ENCODE measurements around the gene C14orf180.
A peak's percentile ranks its signal among the peaks of the same experiment; 100 is the strongest.

C14orf180 gene

DNA sequence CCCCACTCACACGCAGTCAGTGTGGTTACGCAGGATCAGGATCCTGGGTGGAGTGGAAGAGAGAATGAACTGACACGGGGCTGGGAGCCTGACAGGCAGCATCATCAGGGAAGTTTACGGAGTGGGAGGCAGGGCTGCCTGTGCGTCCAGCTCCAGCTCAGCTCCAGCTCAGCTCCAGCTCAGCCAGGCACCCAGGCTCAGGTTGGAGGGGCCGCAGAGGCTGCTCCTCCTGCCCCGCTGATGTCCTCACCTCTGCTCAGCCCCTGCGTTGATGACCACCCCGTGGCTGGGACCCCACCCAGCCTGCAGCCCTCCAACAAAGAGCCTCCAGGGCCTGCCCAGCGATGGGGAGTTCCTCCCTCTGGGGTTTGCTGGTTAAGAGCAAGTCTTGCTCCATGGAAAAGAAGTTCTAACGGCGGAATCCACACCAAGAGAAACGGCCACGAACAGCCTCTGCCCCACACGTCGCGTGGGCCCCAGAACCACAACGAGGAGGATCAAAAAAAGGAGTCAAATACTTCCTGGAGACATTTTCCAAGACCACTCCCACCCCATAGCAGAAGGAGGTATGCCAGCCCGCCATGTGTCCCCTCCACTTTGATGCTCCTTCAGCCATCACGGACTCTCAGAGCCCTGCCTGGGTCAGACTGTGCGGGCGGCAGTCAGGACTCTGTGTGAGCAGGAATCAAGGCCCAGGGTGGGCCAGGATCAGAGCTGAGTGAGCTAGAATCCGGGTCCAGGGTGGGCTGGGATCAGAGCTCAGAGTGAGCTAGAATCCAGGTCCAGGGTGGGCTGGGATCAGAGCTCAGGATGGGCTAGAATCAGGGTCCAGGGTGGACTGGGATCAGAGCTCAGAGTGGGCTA is 17.7 kb upstream of the C14orf180 start:
- Histone ChIP-seq H3K4me1 (ENCODE audit: control insufficient read depth in 5 of 5, insufficient read depth in 5 of 5, low read length in 5 of 5) (peaks cover 0 to 21% (median 16%) of the 10 kb centered on the region in 5 donors), H3K9me3 (ENCODE audit: control insufficient read depth in 5 of 5, low read length in 5 of 5) (no peaks in the 10 kb centered on the region), H3K27me3 (ENCODE audit: control insufficient read depth in 5 of 5, insufficient read depth in 4 of 5, low read length in 5 of 5) (peaks cover 2 to 28% (median 25%) of the 10 kb centered on the region in 5 donors), H3K27ac (ENCODE audit: low read depth, low read length) (no peak overlapping the region), H3K4me3 (ENCODE audit: low read depth in 1 of 5, low read length in 5 of 5) (no peak overlapping the region), H3K9ac (ENCODE audit: low read length in 5 of 5) (no peak overlapping the region), H3K36me3 (ENCODE audit: control insufficient read depth in 5 of 5, insufficient read depth in 5 of 5, low read length in 5 of 5) (no peaks in the 10 kb centered on the region)

- H3K27me3 ChIP-seq (ENCODE audit: control insufficient read depth in 5 of 5, insufficient read depth in 4 of 5, low read length in 5 of 5), result peaks cover 8 to 35% (median 28%) of the 10 kb centered on the region in 5 donors
- H3K27ac ChIP-seq (ENCODE audit: low read depth, low read length), result no peak overlapping the region
- no peak overlapping the region for H3K4me3 ChIP-seq (ENCODE audit: low read depth in 1 of 5, low read length in 5 of 5)
- H3K4me1 ChIP-seq (ENCODE audit: control insufficient read depth in 5 of 5, insufficient read depth in 5 of 5, low read length in 5 of 5), result peaks cover 0 to 21% (median 16%) of the 10 kb centered on the region in 5 donors
- H3K36me3 ChIP-seq (ENCODE audit: control insufficient read depth in 5 of 5, insufficient read depth in 5 of 5, low read length in 5 of 5), result no peaks in the 10 kb centered on the region
- no peaks in the 10 kb centered on the region for H3K9me3 ChIP-seq (ENCODE audit: control insufficient read depth in 5 of 5, low read length in 5 of 5)
- no peak overlapping the region for H3K9ac ChIP-seq (ENCODE audit: low read length in 5 of 5)
Measured at GRCh38 chr14:104562606-104563005, 17.0 kb upstream of the C14orf180 start.

- Histone ChIP-seq H3K4me3 (ENCODE audit: low read depth in 1 of 5, low read length in 5 of 5) (no peak overlapping the region), H3K9me3 (ENCODE audit: control insufficient read depth in 5 of 5, low read length in 5 of 5) (no peaks in the 10 kb centered on the region), H3K9ac (ENCODE audit: low read length in 5 of 5) (no peak overlapping the region), H3K36me3 (ENCODE audit: control insufficient read depth in 5 of 5, insufficient read depth in 5 of 5, low read length in 5 of 5) (no peaks in the 10 kb centered on the region), H3K4me1 (ENCODE audit: control insufficient read depth in 5 of 5, insufficient read depth in 5 of 5, low read length in 5 of 5) (peaks cover 0 to 21% (median 16%) of the 10 kb centered on the region in 5 donors), H3K27me3 (ENCODE audit: control insufficient read depth in 5 of 5, insufficient read depth in 4 of 5, low read length in 5 of 5) (peaks cover 8 to 37% (median 28%) of the 10 kb centered on the region in 5 donors), H3K27ac (ENCODE audit: low read depth, low read length) (no peak overlapping the region)
Measured at GRCh38 chr14:104563191-104563741, 16.3 kb upstream of the C14orf180 start.

GRCh38 chr14:104563742-104564615 is 15.6 kb upstream of the C14orf180 start:
- Histone ChIP-seq H3K9ac (ENCODE audit: low read length in 5 of 5) (no peak overlapping the region), H3K4me3 (ENCODE audit: low read depth in 1 of 5, low read length in 5 of 5) (peak overlapping the region in 1 of 5 donors; percentile 11), H3K36me3 (ENCODE audit: control insufficient read depth in 5 of 5, insufficient read depth in 5 of 5, low read length in 5 of 5) (no peaks in the 10 kb centered on the region), H3K27me3 (ENCODE audit: control insufficient read depth in 5 of 5, insufficient read depth in 4 of 5, low read length in 5 of 5) (peaks cover 8 to 37% (median 33%) of the 10 kb centered on the region in 5 donors), H3K4me1 (ENCODE audit: control insufficient read depth in 5 of 5, insufficient read depth in 5 of 5, low read length in 5 of 5) (peaks cover 0 to 21% (median 16%) of the 10 kb centered on the region in 5 donors), H3K9me3 (ENCODE audit: control insufficient read depth in 5 of 5, low read length in 5 of 5) (no peaks in the 10 kb centered on the region), H3K27ac (ENCODE audit: low read depth, low read length) (no peak overlapping the region)

- no peak overlapping the region for H3K9ac ChIP-seq (ENCODE audit: low read length in 5 of 5)
- H3K27me3 ChIP-seq (ENCODE audit: control insufficient read depth in 5 of 5, insufficient read depth in 4 of 5, low read length in 5 of 5), result peaks cover 13 to 46% (median 43%) of the 10 kb centered on the region in 5 donors
- H3K27ac ChIP-seq (ENCODE audit: low read depth, low read length), result no peak overlapping the region
- no peaks in the 10 kb centered on the region for H3K36me3 ChIP-seq (ENCODE audit: control insufficient read depth in 5 of 5, insufficient read depth in 5 of 5, low read length in 5 of 5)
- peaks cover 0 to 21% (median 17%) of the 10 kb centered on the region in 5 donors for H3K4me1 ChIP-seq (ENCODE audit: control insufficient read depth in 5 of 5, insufficient read depth in 5 of 5, low read length in 5 of 5)
- no peak overlapping the region for H3K4me3 ChIP-seq (ENCODE audit: low read depth in 1 of 5, low read length in 5 of 5)
- no peaks in the 10 kb centered on the region for H3K9me3 ChIP-seq (ENCODE audit: control insufficient read depth in 5 of 5, low read length in 5 of 5)
Measured at GRCh38 chr14:104564744-104565679, 14.6 kb upstream of the C14orf180 start.

- Histone ChIP-seq H3K4me3 (ENCODE audit: low read depth in 1 of 5, low read length in 5 of 5) (no peak overlapping the region), H3K27ac (ENCODE audit: low read depth, low read length) (no peak overlapping the region), H3K27me3 (ENCODE audit: control insufficient read depth in 5 of 5, insufficient read depth in 4 of 5, low read length in 5 of 5) (peaks cover 15 to 48% (median 37%) of the 10 kb centered on the region in 5 donors)
Measured at GRCh38 chr14:104567141-104567956, 12.2 kb upstream of the C14orf180 start.

GRCh38 chr14:104567957-104568225 is 11.7 kb upstream of the C14orf180 start:
- peaks cover 0 to 39% (median 24%) of the 10 kb centered on the region in 5 donors for H3K4me1 ChIP-seq (ENCODE audit: control insufficient read depth in 5 of 5, insufficient read depth in 5 of 5, low read length in 5 of 5)
- no peaks in the 10 kb centered on the region for H3K36me3 ChIP-seq (ENCODE audit: control insufficient read depth in 5 of 5, insufficient read depth in 5 of 5, low read length in 5 of 5)
- no peak overlapping the region for H3K4me3 ChIP-seq (ENCODE audit: low read depth in 1 of 5, low read length in 5 of 5)
- H3K27ac ChIP-seq (ENCODE audit: low read depth, low read length), result no peak overlapping the region
- H3K9me3 ChIP-seq (ENCODE audit: control insufficient read depth in 5 of 5, low read length in 5 of 5), result no peaks in the 10 kb centered on the region
- no peak overlapping the region for H3K9ac ChIP-seq (ENCODE audit: low read length in 5 of 5)
- H3K27me3 ChIP-seq (ENCODE audit: control insufficient read depth in 5 of 5, insufficient read depth in 4 of 5, low read length in 5 of 5), result peaks cover 15 to 48% (median 37%) of the 10 kb centered on the region in 5 donors

More at GRCh38 chr14:104567141-104567956, 12.2 kb upstream of the C14orf180 start:
- Histone ChIP-seq H3K4me1 (ENCODE audit: control insufficient read depth in 5 of 5, insufficient read depth in 5 of 5, low read length in 5 of 5) (peaks cover 0 to 37% (median 24%) of the 10 kb centered on the region in 5 donors), H3K9me3 (ENCODE audit: control insufficient read depth in 5 of 5, low read length in 5 of 5) (no peaks in the 10 kb centered on the region), H3K36me3 (ENCODE audit: control insufficient read depth in 5 of 5, insufficient read depth in 5 of 5, low read length in 5 of 5) (no peaks in the 10 kb centered on the region), H3K9ac (ENCODE audit: low read length in 5 of 5) (no peak overlapping the region)

- H3K4me3 ChIP-seq (ENCODE audit: low read depth in 1 of 5, low read length in 5 of 5), result no peak overlapping the region
- H3K36me3 ChIP-seq (ENCODE audit: control insufficient read depth in 5 of 5, insufficient read depth in 5 of 5, low read length in 5 of 5), result no peaks in the 10 kb centered on the region
- peaks cover 15 to 48% (median 37%) of the 10 kb centered on the region in 5 donors for H3K27me3 ChIP-seq (ENCODE audit: control insufficient read depth in 5 of 5, insufficient read depth in 4 of 5, low read length in 5 of 5)
Measured at GRCh38 chr14:104568620-104569019, 10.9 kb upstream of the C14orf180 start.

More at GRCh38 chr14:104568620-104569019, 10.9 kb upstream of the C14orf180 start:
- H3K27ac ChIP-seq (ENCODE audit: low read depth, low read length), result no peak overlapping the region
- peaks cover 0 to 38% (median 20%) of the 10 kb centered on the region in 5 donors for H3K4me1 ChIP-seq (ENCODE audit: control insufficient read depth in 5 of 5, insufficient read depth in 5 of 5, low read length in 5 of 5)
- H3K9ac ChIP-seq (ENCODE audit: low read length in 5 of 5), result no peak overlapping the region
- H3K9me3 ChIP-seq (ENCODE audit: control insufficient read depth in 5 of 5, low read length in 5 of 5), result no peaks in the 10 kb centered on the region

Data from subcutaneous abdominal adipose tissue (tissue), 5 donors.